Sigmoid colon (tissue), 7 donors: ENCODE results near the gene UBE2L6. TPM values are rescaled to one million over a fixed set of nuclear protein-coding genes. Genes with fewer than 3 reads are reported as not detected.

Experiments
- DNase-seq: peaks from one replicate; pipeline ENCODE4 v3.0.0-alpha.2; 2019
- H3K27ac ChIP-seq, 4 donors: fragments of 200-600 bp; sonication (generic); one replicate each; pipeline ENCODE4 v1.5.1; 2016 to 2019; ENCODE audit warnings: mild to moderate bottlenecking in 1 of 4
- H3K27me3 ChIP-seq, 3 donors: fragments of 200-600 bp; sonication (generic); one replicate each; pipeline ENCODE4 v1.5.1; 2019; ENCODE audit warnings: mild to moderate bottlenecking in 1 of 3
- H3K36me3 ChIP-seq, 4 donors: fragments of 200-600 bp; sonication (generic); one replicate each; pipeline ENCODE4 v1.5.1; 2016 to 2019
- H3K4me1 ChIP-seq, 4 donors: fragments of 200-600 bp; sonication (generic); one replicate each; pipeline ENCODE4 v1.5.1; 2017 to 2019
- H3K4me3 ChIP-seq, 4 donors: fragments of 200-600 bp; sonication (generic); one replicate each; pipeline ENCODE4 v1.5.1; 2017 to 2019; ENCODE audit warnings: mild to moderate bottlenecking in 2 of 4, moderate library complexity in 1 of 4
- H3K9me3 ChIP-seq, 4 donors: fragments of 200-600 bp in 3 of 4; sonication (generic) in 3 of 4; one replicate each; pipeline versions ENCODE4 v1.5.1 to v1.6.1; 2013 to 2019
- EP300 ChIP-seq, 4 donors: sonication (generic); formaldehyde crosslinking; IDR thresholded peaks; one replicate each; pipeline ENCODE4 v1.6.1; 2017; ENCODE audit warnings: antibody characterized with exemption in 4 of 4
- POLR2A ChIP-seq, 2 donors: fragments of 450-650 bp; IDR thresholded peaks; one replicate each; pipeline ENCODE4 v1.6.1; 2016; ENCODE audit warnings: antibody characterized with exemption in 2 of 2, mild to moderate bottlenecking in 2 of 2, moderate library complexity in 2 of 2
- POLR2AphosphoS5 ChIP-seq, 4 donors: sonication (generic); formaldehyde crosslinking; IDR thresholded peaks; one replicate each; pipeline ENCODE4 v1.6.1; 2017; ENCODE audit warnings: antibody characterized with exemption in 4 of 4
- WGBS, 2 donors: extraction: QIAGEN DNeasy Blood & Tissue Kit; methylation state at CpG; one replicate each; pipeline ENCODE4 v1.1.7; 2013; 5-methylcytosine and 5-hydroxymethylcytosine counted together
- intact Hi-C: fragments of 100-400 bp; cut with DNase I; formaldehyde crosslinking; loops from one replicate; pipeline ENCODE4 v1.15.1; 2023
- polyA plus RNA-seq, 3 donors: library from polyadenylated mRNA; stranded (reverse); fragments of 200-250 nt; gene quantifications; one replicate each; pipeline ENCODE4 v1.2.3, GENCODE V29; 2013
- total RNA-seq, 4 donors: library from RNA; depleted of rRNA; stranded (reverse); fragments of >200 nt; gene quantifications; one replicate each; pipeline ENCODE4 v1.1.0, GENCODE V29; 2016
- TF ChIP-seq, protein P1 (sequence below), 4 experiments: fragments of 450-650 bp in 3 of 4; fragments of 200-600 bp in 1 of 4; IDR thresholded peaks; one replicate each; pipeline ENCODE4 v1.5.1; 2016 to 2019; ENCODE audit warnings: antibody characterized with exemption in 4 of 4, mild to moderate bottlenecking in 3 of 4, moderate library complexity in 2 of 4
- donor health status: healthy with polysubstance abuse.
- donor health status: Bipolar disorder and iron deficiency.
- donor health status: healthy.

Gene UBE2L6
- total and polyA plus RNA-seq, 7 donors = 26.5 to 106 (median 37.8) TPM

DNA sequence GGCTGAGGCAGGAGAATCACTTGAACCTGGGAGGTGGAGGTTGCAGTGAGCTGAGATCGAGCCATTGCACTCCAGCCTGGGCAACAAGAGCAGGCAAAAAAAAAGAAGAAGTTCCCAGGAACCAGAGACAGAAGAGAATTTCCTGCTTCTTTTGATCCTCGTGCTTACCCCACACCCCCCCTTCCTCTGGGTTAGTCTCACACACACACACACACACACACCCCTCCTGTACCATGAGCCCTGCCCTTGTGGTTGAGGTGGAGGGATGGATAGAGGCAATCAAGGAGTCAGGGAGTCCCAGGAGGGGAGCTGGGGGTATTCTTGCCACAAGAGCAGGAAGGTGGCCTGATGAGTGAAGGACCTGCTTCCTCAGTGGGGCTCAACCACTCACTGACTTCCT is 4.1 kb upstream of the UBE2L6 start:
- TF ChIP-seq, protein P1, sequence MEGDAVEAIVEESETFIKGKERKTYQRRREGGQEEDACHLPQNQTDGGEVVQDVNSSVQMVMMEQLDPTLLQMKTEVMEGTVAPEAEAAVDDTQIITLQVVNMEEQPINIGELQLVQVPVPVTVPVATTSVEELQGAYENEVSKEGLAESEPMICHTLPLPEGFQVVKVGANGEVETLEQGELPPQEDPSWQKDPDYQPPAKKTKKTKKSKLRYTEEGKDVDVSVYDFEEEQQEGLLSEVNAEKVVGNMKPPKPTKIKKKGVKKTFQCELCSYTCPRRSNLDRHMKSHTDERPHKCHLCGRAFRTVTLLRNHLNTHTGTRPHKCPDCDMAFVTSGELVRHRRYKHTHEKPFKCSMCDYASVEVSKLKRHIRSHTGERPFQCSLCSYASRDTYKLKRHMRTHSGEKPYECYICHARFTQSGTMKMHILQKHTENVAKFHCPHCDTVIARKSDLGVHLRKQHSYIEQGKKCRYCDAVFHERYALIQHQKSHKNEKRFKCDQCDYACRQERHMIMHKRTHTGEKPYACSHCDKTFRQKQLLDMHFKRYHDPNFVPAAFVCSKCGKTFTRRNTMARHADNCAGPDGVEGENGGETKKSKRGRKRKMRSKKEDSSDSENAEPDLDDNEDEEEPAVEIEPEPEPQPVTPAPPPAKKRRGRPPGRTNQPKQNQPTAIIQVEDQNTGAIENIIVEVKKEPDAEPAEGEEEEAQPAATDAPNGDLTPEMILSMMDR (IDR thresholded peaks at IDR 0.05) = no peak
- TF ChIP-seq POLR2AphosphoS5 (IDR thresholded peaks at IDR 0.05) (no peak), EP300 (IDR thresholded peaks at IDR 0.05) (no peak), POLR2A (IDR thresholded peaks at IDR 0.05) (no peak)
- no peaks in the 10 kb centered on the region for H3K27me3 ChIP-seq
- H3K27ac ChIP-seq = no peak overlapping the region
- H3K36me3 ChIP-seq = no peaks in the 10 kb centered on the region
- 30 to 65% methylated on average over 2 of the region's 2 CpGs for WGBS, 2 donors
- intact Hi-C loops = no loop called here
- no peak overlapping the region for H3K4me3 ChIP-seq
- H3K4me1 ChIP-seq = peaks cover 0 to 14% (median 12%) of the 10 kb centered on the region in 4 donors
- H3K9me3 ChIP-seq = no peaks in the 10 kb centered on the region
- no peak for DNase-seq

DNA sequence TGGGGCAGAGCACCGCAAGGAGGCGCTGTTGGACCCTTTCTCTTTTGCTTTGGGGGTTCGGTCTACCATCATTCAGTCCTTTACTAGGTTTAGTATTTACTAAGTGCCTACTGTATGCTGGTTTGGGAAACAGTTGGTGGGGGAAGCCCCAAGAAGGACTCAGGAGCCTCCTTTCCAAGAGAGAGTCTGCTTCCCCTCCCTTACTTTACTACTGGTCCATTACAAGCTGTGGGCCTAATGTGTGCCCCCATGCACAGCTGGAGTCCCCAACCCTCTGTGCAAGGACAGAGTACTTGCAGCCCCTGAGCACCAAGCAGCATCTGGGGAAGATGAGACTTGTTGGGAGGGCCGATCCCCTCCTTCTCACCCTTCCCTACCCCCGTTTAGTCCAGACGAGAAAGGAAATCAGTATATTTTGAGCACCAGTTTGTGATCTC is 876 bp upstream of the UBE2L6 start:
- no peak for TF ChIP-seq EP300 (IDR thresholded peaks at IDR 0.05)
- no peak for TF ChIP-seq POLR2AphosphoS5 (IDR thresholded peaks at IDR 0.05)
- TF ChIP-seq, protein P1 (IDR thresholded peaks at IDR 0.05) = peak in 3 of 4 experiments; percentile 12 to 92 (median 91)
- H3K27ac ChIP-seq = peak overlapping the region; percentile 83 to 86 (median 85)

DNA sequence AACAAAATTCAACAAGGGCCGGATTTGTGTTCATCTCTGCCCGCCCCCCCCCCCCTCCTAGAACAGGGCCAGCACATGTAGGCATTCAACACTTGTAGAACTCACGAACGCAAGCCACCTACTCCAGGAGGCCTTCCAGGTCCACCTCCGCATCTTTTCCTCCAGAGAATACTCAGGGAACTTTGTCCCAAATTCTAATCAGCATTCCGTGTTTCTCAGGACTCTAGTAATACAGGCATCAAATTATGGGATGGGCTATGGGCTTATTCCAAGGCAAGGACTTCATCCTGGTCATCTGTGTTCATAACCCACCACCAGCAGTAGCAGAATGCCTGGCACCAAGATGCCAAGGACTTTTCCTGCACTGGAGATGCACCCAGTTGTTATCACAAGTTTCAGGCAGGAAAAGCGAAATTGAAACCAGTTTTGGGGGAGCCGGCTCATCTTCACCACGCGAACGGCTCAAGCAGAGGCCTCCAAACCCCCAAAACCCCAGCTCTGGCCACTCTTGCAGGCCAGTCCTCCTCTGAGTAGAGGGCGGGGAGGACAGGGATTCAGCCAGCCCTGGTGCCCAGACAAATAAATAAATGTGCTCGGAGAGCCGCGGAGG is 462 bp downstream of the UBE2L6 start:
- H3K27ac ChIP-seq = peak overlapping the region; percentile 83 to 86 (median 85)
- peak overlapping the region; percentile 66 to 94 (median 76) for H3K4me3 ChIP-seq
- DNase-seq = peak; percentile 68
- peaks cover 0 to 26% (median 19%) of the 10 kb centered on the region in 4 donors for H3K4me1 ChIP-seq
- no peaks in the 10 kb centered on the region for H3K9me3 ChIP-seq
- 5 to 16% methylated on average over 15 of the region's 15 CpGs for WGBS, 2 donors
- TF ChIP-seq POLR2A (IDR thresholded peaks at IDR 0.05) (no peak), EP300 (IDR thresholded peaks at IDR 0.05) (no peak), POLR2AphosphoS5 (IDR thresholded peaks at IDR 0.05) (no peak)
- TF ChIP-seq, protein P1 (IDR thresholded peaks at IDR 0.05) = no peak
- H3K27me3 ChIP-seq = no peaks in the 10 kb centered on the region
- intact Hi-C loops = loop anchor here (10.0 kb wide), 1 partner anchor 238 kb away; no protein-coding TSS in a partner anchor
- H3K36me3 ChIP-seq = no peaks in the 10 kb centered on the region

More for the DNA sequence above, 876 bp upstream of the UBE2L6 start:
- intact Hi-C loops = loop anchor here (1.0 to 10.0 kb wide), 3 partner anchors 28 to 236 kb away; partner anchors contain the start of gene SERPING1
- WGBS, 2 donors = 31 to 39% methylated on average over 6 of the region's 6 CpGs
- no peaks in the 10 kb centered on the region for H3K9me3 ChIP-seq
- H3K27me3 ChIP-seq = no peaks in the 10 kb centered on the region
- DNase-seq = peak; percentile 90
- H3K4me1 ChIP-seq = peaks cover 0 to 26% (median 19%) of the 10 kb centered on the region in 4 donors
- peak overlapping the region; percentile 66 to 94 (median 76) for H3K4me3 ChIP-seq
- no peaks in the 10 kb centered on the region for H3K36me3 ChIP-seq

DNA sequence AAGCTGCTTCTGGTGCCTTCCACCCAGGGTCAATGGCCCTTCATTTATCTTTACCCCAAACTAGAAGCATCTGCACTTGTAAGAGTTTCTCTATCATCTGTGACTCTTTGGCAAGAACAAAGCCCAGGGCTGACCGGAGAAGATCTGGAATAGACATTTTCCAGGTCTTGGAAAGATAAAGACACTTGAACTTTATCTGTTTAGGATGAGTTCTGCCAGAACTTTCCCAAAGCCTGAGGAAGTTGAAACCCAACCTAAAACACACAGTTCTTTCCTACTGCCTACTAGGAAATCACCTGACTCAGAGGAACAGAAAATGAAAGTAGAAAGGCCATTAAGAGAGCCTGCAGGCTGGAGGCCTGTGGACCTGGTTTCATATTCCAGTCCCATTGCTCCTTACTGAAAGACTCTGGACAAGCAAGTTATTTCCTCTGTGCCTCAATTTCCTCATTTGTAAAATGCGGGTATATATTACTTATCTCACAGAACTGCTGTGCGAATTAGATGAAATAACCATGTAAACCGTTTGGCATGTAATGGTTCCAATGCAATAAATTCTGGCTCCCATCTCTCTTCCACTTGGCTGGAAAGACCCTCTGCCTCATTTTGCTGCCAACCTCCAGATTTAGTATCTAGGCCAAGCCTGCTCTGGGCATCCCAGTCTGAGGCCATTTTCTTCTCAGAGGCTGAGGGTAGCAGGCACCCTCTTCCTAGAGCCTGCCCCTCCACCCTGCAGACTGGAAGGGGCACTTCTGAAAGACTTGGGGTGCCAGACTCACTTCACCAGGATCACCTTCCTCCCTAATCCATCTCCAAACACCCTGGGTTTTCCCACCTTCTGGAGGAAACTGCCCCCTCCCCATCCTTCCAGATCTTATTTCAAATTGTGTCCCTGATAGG is 1.2 kb downstream of the UBE2L6 start:
- DNase-seq = no peak
- no peaks in the 10 kb centered on the region for H3K27me3 ChIP-seq
- TF ChIP-seq POLR2AphosphoS5 (IDR thresholded peaks at IDR 0.05) (peak in 3 of 4 donors; percentile 21 to 80 (median 36)), POLR2A (IDR thresholded peaks at IDR 0.05) (no peak), EP300 (IDR thresholded peaks at IDR 0.05) (peak in 1 of 4 donors; percentile 38)
- TF ChIP-seq, protein P1 (IDR thresholded peaks at IDR 0.05) = no peak
- WGBS, 2 donors = 18 to 20% methylated on average over 4 of the region's 4 CpGs
- peak overlapping the region; percentile 83 to 86 (median 85) for H3K27ac ChIP-seq
- intact Hi-C loops = loop anchor here (10.0 kb wide), 1 partner anchor 239 kb away; no protein-coding TSS in a partner anchor
- peak overlapping the region; percentile 66 to 94 (median 76) for H3K4me3 ChIP-seq
- no peaks in the 10 kb centered on the region for H3K9me3 ChIP-seq
- H3K4me1 ChIP-seq = peaks cover 0 to 26% (median 19%) of the 10 kb centered on the region in 4 donors
- H3K36me3 ChIP-seq = no peaks in the 10 kb centered on the region
